HG02884 (cell line): ENCODE data around the gene INPP5A.

Source experiments
- ATAC-seq: cut with Tn5 transposase; IDR thresholded peaks from one replicate; pipeline ENCODE4 v1.9.1; 2021; ENCODE audit warnings: mild to moderate bottlenecking, moderate library complexity; ENCODE audit not compliant: unreplicated experiment

The INPP5A gene

DNA sequence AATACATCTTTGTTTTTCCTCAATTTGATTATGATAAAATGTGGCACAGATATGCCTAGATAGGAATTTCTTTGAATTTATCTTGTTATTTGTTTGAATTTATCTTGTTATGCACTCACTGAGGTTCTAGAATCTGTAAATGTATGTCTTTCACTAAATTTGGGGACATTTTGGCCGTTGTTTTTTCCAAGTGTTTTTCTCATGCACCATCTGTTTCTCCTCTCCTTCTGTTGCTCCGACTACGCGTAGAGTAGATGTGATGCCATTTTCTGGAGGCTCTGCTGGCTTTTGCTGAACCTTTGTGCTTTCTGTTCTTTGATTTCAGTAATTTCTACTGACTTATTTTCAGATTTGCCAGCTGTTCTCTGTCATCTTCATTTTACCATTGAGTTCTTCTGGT, 101.9 kb downstream of the INPP5A start:
- no peak for ATAC-seq

GRCh38 chr10:132640326-132641125, 102.9 kb downstream of the INPP5A start:
- no peak for ATAC-seq

DNA sequence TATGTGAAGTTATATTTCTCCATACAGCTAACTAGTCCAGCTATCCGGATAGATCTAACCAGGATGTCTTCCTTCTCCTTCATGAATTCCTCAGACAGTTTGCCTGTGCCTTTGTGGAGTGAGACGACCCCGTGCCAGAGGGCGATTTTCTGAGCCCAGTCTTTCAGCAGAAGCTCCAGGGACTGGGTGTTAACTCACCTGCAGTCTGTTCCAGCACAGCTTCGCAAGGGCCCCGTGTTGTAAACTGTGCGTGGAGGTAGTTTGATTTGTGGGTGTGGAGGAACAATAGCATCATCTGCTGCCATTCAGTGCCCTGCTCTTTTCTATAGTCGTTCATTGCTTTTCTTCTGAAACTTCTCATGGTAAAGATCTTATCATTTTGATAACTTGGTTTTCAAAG, 103.8 kb downstream of the INPP5A start:
- no peak for ATAC-seq

- ATAC-seq: no peak
Measured at GRCh38 chr10:132641966-132642731, 104.6 kb downstream of the INPP5A start.

DNA sequence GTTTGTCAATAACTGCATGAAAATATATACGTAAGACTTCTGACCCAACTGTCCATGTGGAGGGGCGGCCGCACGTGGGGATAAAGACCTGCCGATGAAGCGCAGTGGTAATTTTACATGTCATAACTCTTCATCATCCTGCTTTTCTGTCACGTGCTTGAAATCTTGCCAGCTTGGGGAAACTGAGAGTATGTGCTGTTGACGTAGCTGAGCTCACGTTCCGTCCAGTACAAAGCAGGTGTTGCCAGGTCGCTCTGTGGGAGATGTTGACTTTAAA, 105.1 kb downstream of the INPP5A start:
- no peak for ATAC-seq

- no peak for ATAC-seq
Measured at GRCh38 chr10:132643709-132644526, 106.3 kb downstream of the INPP5A start.

DNA sequence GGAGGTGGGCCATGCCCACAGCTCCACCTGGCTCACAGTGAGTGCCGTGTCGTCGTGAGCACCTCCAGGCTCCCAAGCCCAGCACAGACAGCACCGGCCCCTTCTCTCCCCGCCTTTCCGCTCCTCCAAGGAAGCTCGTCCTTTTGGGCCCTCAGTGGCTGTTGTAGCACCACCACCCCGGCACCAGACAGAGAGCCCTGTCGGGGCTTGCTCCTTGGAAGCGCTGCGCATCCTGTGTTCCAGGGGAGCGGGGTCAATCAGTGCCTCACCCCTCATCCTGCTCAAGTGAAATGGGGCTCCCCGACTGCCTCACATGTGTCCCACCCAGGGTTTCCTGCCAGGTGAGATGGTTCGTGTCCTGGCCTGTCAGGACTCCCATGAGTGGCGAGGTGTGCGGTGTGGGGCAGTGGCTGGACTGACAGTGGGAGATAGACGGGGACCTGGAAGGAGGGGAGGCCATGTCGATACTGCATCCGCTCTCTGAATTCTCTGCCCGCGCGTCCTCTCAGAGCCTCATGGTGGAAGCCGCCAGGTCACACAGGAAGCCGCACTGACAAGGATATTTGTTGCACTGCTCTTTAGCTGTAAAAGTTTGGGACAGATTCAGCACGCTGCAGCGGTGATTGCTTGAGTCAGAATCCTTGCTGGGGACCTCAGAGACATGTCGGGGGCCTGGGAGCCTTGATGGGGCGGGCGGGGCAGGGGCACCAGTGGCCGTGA, 107.1 kb downstream of the INPP5A start:
- no peak for ATAC-seq

- ATAC-seq: no peak
Measured at GRCh38 chr10:132645247-132645530, 107.6 kb downstream of the INPP5A start.

DNA sequence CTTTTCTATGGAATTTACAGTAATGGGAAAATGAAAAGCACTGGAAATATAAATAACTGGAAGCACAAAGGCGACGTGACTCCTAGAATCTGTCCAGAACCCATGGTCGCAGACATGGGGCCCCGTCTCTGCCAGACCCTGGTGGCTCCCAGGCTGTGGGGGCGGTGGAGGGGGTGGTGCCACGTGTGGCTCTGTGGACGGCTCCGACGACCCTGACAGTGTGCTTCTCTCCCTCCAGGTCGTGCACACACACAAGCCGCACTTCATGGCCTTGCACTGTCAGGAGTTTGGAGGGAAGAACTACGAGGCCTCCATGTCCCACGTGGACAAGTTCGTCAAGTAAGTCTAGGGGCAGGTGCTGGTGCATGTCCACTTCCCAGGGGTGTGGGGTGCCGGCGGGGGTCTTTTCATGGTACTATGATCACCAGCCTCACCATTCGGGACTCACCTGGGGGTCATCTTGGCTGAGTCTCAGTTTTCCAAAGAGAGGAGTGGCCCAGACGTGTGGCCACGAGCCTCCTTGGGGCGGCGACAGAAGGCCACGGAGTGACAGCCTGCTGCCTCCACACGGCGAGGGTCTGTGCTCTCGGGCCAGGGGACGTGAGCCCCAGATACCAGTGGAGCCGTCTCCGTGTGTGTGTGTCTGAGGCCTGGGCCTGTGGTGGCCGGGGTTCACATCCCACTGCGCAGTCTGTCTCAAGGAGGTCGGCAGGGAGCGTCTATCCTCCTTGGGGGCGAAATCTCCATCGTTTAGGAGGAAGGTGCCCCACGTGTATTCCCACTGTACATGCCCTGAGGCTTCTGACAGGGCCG, 108.2 kb downstream of the INPP5A start:
- ATAC-seq: no peak

- no peak for ATAC-seq
Measured at GRCh38 chr10:132646443-132647097, 109.0 kb downstream of the INPP5A start.

DNA sequence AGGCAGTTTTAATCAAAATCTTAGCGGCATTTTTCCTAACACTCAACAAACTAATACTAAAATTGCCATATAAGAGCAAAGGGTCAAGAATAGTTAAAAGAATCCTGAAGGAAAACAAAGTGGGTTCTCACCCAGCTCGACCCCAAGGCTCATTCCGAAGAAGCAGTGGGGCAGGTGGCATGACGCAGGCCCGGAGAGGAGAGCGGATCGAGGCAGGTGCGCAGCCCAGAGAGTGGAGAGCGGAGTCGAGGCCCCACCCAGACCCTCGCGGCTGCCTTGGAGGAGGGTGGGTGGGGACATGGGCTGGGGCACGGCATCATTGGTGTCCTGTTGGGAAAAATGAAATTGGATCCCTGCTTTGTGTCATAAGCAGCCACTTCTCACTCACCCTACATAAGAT, 109.8 kb downstream of the INPP5A start:
- ATAC-seq: no peak

GRCh38 chr10:132648072-132648850, 110.7 kb downstream of the INPP5A start:
- ATAC-seq: no peak

GRCh38 chr10:132648851-132649528, 111.4 kb downstream of the INPP5A start:
- no peak for ATAC-seq

GRCh38 chr10:132649651-132650360, 112.2 kb downstream of the INPP5A start:
- no peak for ATAC-seq

- no peak for ATAC-seq
Measured at GRCh38 chr10:132650611-132651250, 113.1 kb downstream of the INPP5A start.

- no peak for ATAC-seq
Measured at GRCh38 chr10:132651511-132652029, 114.0 kb downstream of the INPP5A start.

GRCh38 chr10:132652446-132652845, 114.9 kb downstream of the INPP5A start:
- no peak for ATAC-seq
